Esophagus muscularis mucosa (tissue), 4 donors: ENCODE data around the gene BBS7. TPM values are rescaled to one million over a fixed set of nuclear protein-coding genes. Genes with fewer than 3 reads are reported as not detected.

ENCODE experiments used
- DNase-seq: peaks from one replicate; pipeline ENCODE4 v3.0.0-alpha.2; 2017; ENCODE audit errors: extremely low spot score
- H3K27ac ChIP-seq, 4 donors: fragments of 200-600 bp; sonication (generic); replicated peaks in 1 of 4; 1 replicate in 3 of 4; 2 replicates in 1 of 4; pipeline ENCODE4 v1.5.1; 2016 to 2019; ENCODE audit warnings: mild to moderate bottlenecking in 1 of 4
- H3K27me3 ChIP-seq, 4 donors: fragments of 200-600 bp; sonication (generic); one replicate each; pipeline versions ENCODE4 v1.5.1 to v1.6.0; 2016 to 2019
- H3K36me3 ChIP-seq, 4 donors: fragments of 200-600 bp; sonication (generic); one replicate each; pipeline ENCODE4 v1.5.1; 2016 to 2019
- H3K4me1 ChIP-seq, 4 donors: fragments of 200-600 bp; sonication (generic); one replicate each; pipeline ENCODE4 v1.5.1; 2016 to 2019
- H3K4me3 ChIP-seq, 4 donors: fragments of 200-600 bp; sonication (generic); 1 replicate in 2 of 4; 2 replicates in 2 of 4; pipeline ENCODE4 v1.5.1; 2016 to 2019; ENCODE audit warnings: mild to moderate bottlenecking in 4 of 4, moderate library complexity in 1 of 4
- H3K9me3 ChIP-seq, 4 donors: fragments of 200-600 bp; sonication (generic); 1 replicate in 3 of 4; 2 replicates in 1 of 4; pipeline ENCODE4 v1.5.1; 2016 to 2019
- EP300 ChIP-seq: sonication (generic); formaldehyde crosslinking; IDR thresholded peaks from one replicate; pipeline ENCODE4 v1.6.1; 2017; ENCODE audit warnings: antibody characterized with exemption
- POLR2A ChIP-seq: fragments of 450-650 bp; IDR thresholded peaks from one replicate; pipeline ENCODE4 v1.6.1; 2017; ENCODE audit warnings: antibody characterized with exemption, moderate library complexity, mild to moderate bottlenecking, low read depth
- POLR2AphosphoS5 ChIP-seq, 2 donors: sonication (generic); formaldehyde crosslinking; IDR thresholded peaks; one replicate each; pipeline ENCODE4 v1.6.1; 2017; ENCODE audit warnings: antibody characterized with exemption in 2 of 2
- WGBS: methylation state at CpG from one replicate; pipeline ENCODE4 v1.1.5; 2018; 5-methylcytosine and 5-hydroxymethylcytosine counted together
- intact Hi-C: fragments of 100-400 bp; cut with DNase I; formaldehyde crosslinking; loops from one replicate; pipeline ENCODE4 v1.15.1; 2023
- total RNA-seq, 4 donors: library from RNA; depleted of rRNA; stranded (reverse); fragments of >200 nt; gene quantifications; one replicate each; pipeline versions ENCODE4 v1.1.0 to v1.2.1, GENCODE V29; 2016
- TF ChIP-seq, protein P1 (sequence below), 3 experiments: fragments of 200-600 bp in 2 of 3; fragments of 450-650 bp in 1 of 3; sonication (generic) in 2 of 3; IDR thresholded peaks; one replicate each; pipeline ENCODE4 v1.5.1; 2017 to 2019; ENCODE audit warnings: antibody characterized with exemption in 3 of 3, mild to moderate bottlenecking in 2 of 3, moderate library complexity in 1 of 3

BBS7 gene
- total RNA-seq, 4 donors from 2014 or later, result 14.3 to 17.9 (median 15.2) TPM

DNA sequence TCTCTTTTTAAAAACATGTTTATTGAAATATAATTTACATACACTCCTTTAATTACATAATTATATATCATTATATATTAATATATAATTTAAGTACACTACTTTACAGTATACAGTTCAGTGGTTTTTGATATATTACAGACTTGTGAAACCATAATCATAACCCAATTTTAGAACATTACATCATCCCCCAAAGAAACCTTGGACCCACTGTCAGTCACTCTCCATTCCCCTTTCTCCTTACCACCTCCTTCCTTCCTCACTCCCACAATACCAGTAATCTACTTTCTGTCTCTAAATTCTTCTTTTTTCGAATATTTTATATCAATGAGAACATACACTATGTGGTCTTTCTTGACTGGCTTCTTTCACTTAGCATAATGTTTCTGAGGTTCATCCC is 87.1 kb downstream of the BBS7 start:
- WGBS, result 77% methylated on average over 1 of the region's 1 CpG
- no peaks in the 10 kb centered on the region for H3K4me1 ChIP-seq
- intact Hi-C loops, result no loop called here
- no peak overlapping the region for H3K27ac ChIP-seq
- DNase-seq, result no peak
- TF ChIP-seq POLR2A (no peak), POLR2AphosphoS5 (IDR thresholded peaks at IDR 0.05) (no peak)
- H3K27me3 ChIP-seq, result peaks cover 0 to 16% (median 0%) of the 10 kb centered on the region in 4 donors
- no peaks in the 10 kb centered on the region for H3K36me3 ChIP-seq
- H3K4me3 ChIP-seq, result no peak overlapping the region
- peaks cover 0 to 6% (median 0%) of the 10 kb centered on the region in 4 donors for H3K9me3 ChIP-seq

GRCh38 chr4:121778991-121779628 is 91.2 kb downstream of the BBS7 start:
- WGBS, result 37% methylated on average over 8 of the region's 8 CpGs
- intact Hi-C loops, result no loop called here
- TF ChIP-seq, protein P1, sequence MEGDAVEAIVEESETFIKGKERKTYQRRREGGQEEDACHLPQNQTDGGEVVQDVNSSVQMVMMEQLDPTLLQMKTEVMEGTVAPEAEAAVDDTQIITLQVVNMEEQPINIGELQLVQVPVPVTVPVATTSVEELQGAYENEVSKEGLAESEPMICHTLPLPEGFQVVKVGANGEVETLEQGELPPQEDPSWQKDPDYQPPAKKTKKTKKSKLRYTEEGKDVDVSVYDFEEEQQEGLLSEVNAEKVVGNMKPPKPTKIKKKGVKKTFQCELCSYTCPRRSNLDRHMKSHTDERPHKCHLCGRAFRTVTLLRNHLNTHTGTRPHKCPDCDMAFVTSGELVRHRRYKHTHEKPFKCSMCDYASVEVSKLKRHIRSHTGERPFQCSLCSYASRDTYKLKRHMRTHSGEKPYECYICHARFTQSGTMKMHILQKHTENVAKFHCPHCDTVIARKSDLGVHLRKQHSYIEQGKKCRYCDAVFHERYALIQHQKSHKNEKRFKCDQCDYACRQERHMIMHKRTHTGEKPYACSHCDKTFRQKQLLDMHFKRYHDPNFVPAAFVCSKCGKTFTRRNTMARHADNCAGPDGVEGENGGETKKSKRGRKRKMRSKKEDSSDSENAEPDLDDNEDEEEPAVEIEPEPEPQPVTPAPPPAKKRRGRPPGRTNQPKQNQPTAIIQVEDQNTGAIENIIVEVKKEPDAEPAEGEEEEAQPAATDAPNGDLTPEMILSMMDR (IDR thresholded peaks at IDR 0.05), result no peak
- TF ChIP-seq EP300 (no peak), POLR2A (no peak), POLR2AphosphoS5 (IDR thresholded peaks at IDR 0.05) (peak in 1 of 2 donors; percentile 35)
- Histone ChIP-seq H3K36me3 (no peaks in the 10 kb centered on the region), H3K9me3 (peaks cover 0 to under 1% (median 0%) of the 10 kb centered on the region in 4 donors), H3K27ac (no peak overlapping the region), H3K27me3 (peaks cover 0 to 12% (median 0%) of the 10 kb centered on the region in 4 donors), H3K4me3 (no peak overlapping the region), H3K4me1 (no peaks in the 10 kb centered on the region)
- no peak for DNase-seq

DNA sequence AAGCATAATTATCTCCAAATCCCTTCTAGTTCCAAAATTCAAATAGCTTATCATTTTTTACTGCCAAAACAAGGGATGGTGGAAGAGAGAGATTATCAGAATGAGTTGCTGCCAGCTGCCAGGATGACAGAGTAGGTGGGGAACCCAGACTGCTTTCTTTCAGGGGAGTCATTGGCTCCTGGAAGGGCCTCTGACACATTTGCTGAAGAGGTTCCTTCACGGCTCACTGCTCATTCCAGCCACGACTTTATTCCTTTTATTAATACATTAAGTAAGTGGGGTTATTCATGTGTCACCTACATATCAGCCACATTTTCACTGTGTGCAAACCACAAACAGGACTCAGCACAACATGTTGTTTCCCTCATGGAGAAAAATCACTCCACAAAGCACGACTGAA is 92.6 kb downstream of the BBS7 start:
- H3K27ac ChIP-seq, result no peak overlapping the region
- H3K27me3 ChIP-seq, result peaks cover 0 to 12% (median 0%) of the 10 kb centered on the region in 4 donors
- 52% methylated on average over 3 of the region's 3 CpGs for WGBS
- DNase-seq, result no peak
- no peaks in the 10 kb centered on the region for H3K4me1 ChIP-seq
- no peak overlapping the region for H3K4me3 ChIP-seq
- H3K36me3 ChIP-seq, result no peaks in the 10 kb centered on the region
- no peaks in the 10 kb centered on the region for H3K9me3 ChIP-seq
- intact Hi-C loops, result no loop called here
- TF ChIP-seq POLR2AphosphoS5 (IDR thresholded peaks at IDR 0.05) (no peak), EP300 (no peak), POLR2A (no peak)
- TF ChIP-seq, protein P1 (IDR thresholded peaks at IDR 0.05), result no peak

DNA sequence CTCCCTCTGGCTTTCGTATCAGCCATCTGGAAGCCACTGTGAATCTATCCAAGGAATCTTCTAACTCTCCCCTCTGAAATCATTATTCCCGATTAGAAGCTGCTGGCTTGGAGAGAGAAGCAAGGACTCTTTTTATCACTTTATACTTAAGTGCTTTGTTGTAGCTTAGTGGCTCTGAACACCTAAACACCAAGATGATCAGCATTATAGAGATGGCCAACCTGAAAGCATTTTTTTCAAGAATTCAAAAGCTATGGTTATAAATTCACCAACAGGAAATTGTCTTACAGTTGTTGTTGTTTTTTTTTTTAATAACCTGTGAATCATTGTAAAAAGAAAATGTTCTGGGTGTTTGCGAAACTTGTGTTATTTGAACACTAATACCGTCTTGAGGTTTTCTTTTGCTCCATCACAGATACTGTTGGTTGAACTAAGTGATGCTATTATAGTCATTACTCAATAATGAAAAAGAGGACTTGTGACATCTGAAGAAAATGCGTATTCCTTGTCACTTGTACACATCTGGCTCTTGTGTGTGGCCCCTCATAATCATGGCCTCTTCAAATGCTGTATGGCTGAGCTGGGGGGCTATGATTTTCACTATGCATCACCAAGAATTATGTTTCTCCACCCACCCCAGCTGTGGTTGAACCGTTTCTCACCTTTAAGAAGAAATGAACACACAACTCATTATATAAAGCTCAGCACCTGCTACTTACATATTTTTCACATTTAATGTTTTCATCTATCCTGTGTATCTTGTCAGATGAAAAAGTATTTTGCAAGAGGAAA is 93.5 kb downstream of the BBS7 start:
- H3K27me3 ChIP-seq, result peaks cover 0 to 12% (median 0%) of the 10 kb centered on the region in 4 donors
- H3K36me3 ChIP-seq, result no peaks in the 10 kb centered on the region
- TF ChIP-seq POLR2AphosphoS5 (IDR thresholded peaks at IDR 0.05) (no peak), POLR2A (no peak), EP300 (no peak)
- TF ChIP-seq, protein P1 (IDR thresholded peaks at IDR 0.05), result no peak
- no peak for DNase-seq
- intact Hi-C loops, result no loop called here
- no peak overlapping the region for H3K27ac ChIP-seq
- 88% methylated on average over 6 of the region's 6 CpGs for WGBS
- H3K4me1 ChIP-seq, result no peaks in the 10 kb centered on the region
- no peaks in the 10 kb centered on the region for H3K9me3 ChIP-seq
- H3K4me3 ChIP-seq, result no peak overlapping the region

Other genes starting within 250 kb of the BBS7 start
- gene ANXA5, start 173.5 kb downstream of the BBS7 start, total RNA-seq, result 100 to 1,000 TPM; 242 to 338 (median 270) TPM
- 1 to 10 TPM in 1 of 4 donors, under 1 TPM in 3; 0.46 to 1.2 (median 0.66) TPM for gene SMIM43, start 105.3 kb downstream of the BBS7 start, total RNA-seq
- 10 to 100 TPM; 10.1 to 21.6 (median 13.9) TPM for gene EXOSC9, start 69.2 kb downstream of the BBS7 start, total RNA-seq
- under 1 TPM; 0.17 to 0.98 (median 0.54) TPM for gene CCNA2, start 46.6 kb downstream of the BBS7 start, total RNA-seq
- under 1 TPM; 0.42 to 0.71 (median 0.62) TPM for gene TRPC3, start 81.6 kb upstream of the BBS7 start, total RNA-seq